Measurements from ENCODE around the gene EPN2.
"Not testable (repeated sequence)": the region's sequence is repeated elsewhere in the genome, so short reads cannot be mapped to it uniquely, and the experiment has no call there.

DNA sequence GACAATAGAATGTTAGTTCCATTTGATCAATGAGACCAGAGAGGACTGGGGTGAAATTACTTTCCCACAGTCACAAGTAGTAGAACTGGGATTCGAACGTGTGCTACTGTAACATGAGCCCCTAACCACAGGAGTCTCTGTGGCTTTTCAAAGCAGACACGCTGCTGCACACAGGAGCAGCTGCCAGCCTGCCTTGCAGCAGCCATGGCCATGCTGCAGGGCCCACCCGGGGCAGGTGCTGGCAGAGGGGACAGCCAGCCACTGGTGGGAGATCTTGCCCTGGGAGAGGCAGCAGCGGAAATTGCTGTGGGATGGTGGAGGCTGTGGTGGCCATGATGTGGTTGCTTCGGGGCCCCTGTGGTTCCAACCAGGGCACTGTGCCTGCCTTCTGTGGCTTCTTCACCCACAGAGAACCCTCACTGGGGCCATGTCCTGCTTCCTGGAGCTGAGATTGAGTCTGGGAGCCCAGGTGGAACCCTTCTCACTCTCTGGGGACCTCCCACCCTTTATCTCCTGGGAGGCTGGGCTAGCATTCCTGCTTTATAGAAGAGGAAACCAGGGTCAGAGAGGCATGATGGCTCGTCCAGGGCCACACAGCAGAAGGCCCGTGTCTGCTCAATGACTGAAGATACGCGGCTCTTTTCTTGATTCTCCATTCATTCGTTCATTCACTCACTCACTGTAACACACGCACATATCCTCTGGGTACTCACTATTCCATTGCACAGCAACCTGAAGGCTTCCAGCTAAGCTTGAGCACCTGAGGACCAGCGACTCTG, 20.8 kb upstream of the EPN2 start:
- TF ChIP-seq, protein P1, sequence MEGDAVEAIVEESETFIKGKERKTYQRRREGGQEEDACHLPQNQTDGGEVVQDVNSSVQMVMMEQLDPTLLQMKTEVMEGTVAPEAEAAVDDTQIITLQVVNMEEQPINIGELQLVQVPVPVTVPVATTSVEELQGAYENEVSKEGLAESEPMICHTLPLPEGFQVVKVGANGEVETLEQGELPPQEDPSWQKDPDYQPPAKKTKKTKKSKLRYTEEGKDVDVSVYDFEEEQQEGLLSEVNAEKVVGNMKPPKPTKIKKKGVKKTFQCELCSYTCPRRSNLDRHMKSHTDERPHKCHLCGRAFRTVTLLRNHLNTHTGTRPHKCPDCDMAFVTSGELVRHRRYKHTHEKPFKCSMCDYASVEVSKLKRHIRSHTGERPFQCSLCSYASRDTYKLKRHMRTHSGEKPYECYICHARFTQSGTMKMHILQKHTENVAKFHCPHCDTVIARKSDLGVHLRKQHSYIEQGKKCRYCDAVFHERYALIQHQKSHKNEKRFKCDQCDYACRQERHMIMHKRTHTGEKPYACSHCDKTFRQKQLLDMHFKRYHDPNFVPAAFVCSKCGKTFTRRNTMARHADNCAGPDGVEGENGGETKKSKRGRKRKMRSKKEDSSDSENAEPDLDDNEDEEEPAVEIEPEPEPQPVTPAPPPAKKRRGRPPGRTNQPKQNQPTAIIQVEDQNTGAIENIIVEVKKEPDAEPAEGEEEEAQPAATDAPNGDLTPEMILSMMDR (optimal IDR thresholded peaks at IDR 0.05 in 1 of 3, IDR thresholded peaks at IDR 0.05 in 1 of 3, conservative IDR thresholded peaks at IDR 0.05 in 1 of 3; ENCODE audit: extremely low read depth in 1 of 3, insufficient read depth in 2 of 3, low read length in 3 of 3) = not testable (repeated sequence)
- TF ChIP-seq EZH2 (IDR thresholded peaks at IDR 0.05; ENCODE audit: low read length) = not testable (repeated sequence)

Data from keratinocyte (primary cell).